Neural cell (in vitro differentiated cells): ENCODE measurements around the gene FAXDC2. TPM values are rescaled to one million over a fixed set of nuclear protein-coding genes. Genes with fewer than 3 reads are reported as not detected.

ENCODE experiments used
- H2AFZ ChIP-seq: fragments of 200-600, 300-800 bp; sonication (generic), shearing (Covaris generic); 2 replicates; pipeline ENCODE4 v1.6.0; 2014; ENCODE audit warnings: low read depth, mild to moderate bottlenecking, antibody characterized with exemption, low read length, moderate library complexity
- H3F3A ChIP-seq: fragments of 200-600 bp; shearing (Covaris generic); 2 replicates; pipeline ENCODE4 v1.6.1; 2016; ENCODE audit warnings: mild to moderate bottlenecking, moderate library complexity, mixed read lengths, antibody characterized with exemption, low read length; ENCODE audit not compliant: insufficient read depth, poor library complexity, severe bottlenecking
- H3K27ac ChIP-seq: fragments of 200-600, 300-800 bp; sonication (generic), shearing (Covaris generic); 2 replicates; pipeline ENCODE4 v1.5.1; 2014; ENCODE audit warnings: mild to moderate bottlenecking, low read length, moderate library complexity
- H3K27me3 ChIP-seq: fragments of 300-800, 200-600 bp; sonication (generic), shearing (Covaris generic); 2 replicates; pipeline ENCODE4 v1.6.0; 2014; ENCODE audit warnings: mild to moderate bottlenecking, low read depth, low read length, moderate library complexity; ENCODE audit not compliant: insufficient read depth
- H3K36me3 ChIP-seq: fragments of 300-800, 200-600 bp; sonication (generic), shearing (Covaris generic); 2 replicates; pipeline ENCODE4 v1.5.1; 2014; ENCODE audit warnings: mild to moderate bottlenecking, antibody characterized with exemption, low read length, moderate library complexity; ENCODE audit not compliant: insufficient read depth
- H3K4me2 ChIP-seq: fragments of 300-800, 200-600 bp; sonication (generic), shearing (Covaris generic); 2 replicates; pipeline ENCODE4 v1.6.0; 2014; ENCODE audit warnings: mild to moderate bottlenecking, low read length
- H3K4me3 ChIP-seq: fragments of 300-800, 200-600 bp; sonication (generic), shearing (Covaris generic); 2 replicates; pipeline ENCODE4 v1.5.1; 2014; ENCODE audit warnings: mild to moderate bottlenecking, low read length, moderate library complexity
- H3K79me2 ChIP-seq: fragments of 200-600 bp; shearing (Covaris generic); replicated peaks from 2 replicates; pipeline ENCODE4 v1.6.0; 2014; ENCODE audit warnings: mild to moderate bottlenecking, low read length, moderate library complexity; ENCODE audit not compliant: insufficient read depth
- H3K9ac ChIP-seq: fragments of 300-800, 200-600 bp; sonication (generic), shearing (Covaris generic); 2 replicates; pipeline ENCODE4 v1.6.1; 2016; ENCODE audit warnings: mild to moderate bottlenecking, low read length, mixed read lengths
- H3K9me2 ChIP-seq: fragments of 200-600 bp; shearing (Covaris generic); 2 replicates; pipeline ENCODE4 v1.6.1; 2016; ENCODE audit warnings: mild to moderate bottlenecking, low read length, mixed read lengths; ENCODE audit not compliant: insufficient read depth
- H3K9me3 ChIP-seq: fragments of 200-600, 300-800 bp; sonication (generic), shearing (Covaris generic); 2 replicates; pipeline ENCODE4 v1.6.1; 2016; ENCODE audit warnings: mild to moderate bottlenecking, mixed run types, low read length, moderate library complexity, mixed read lengths
- H4K20me1 ChIP-seq: fragments of 200-600 bp; shearing (Covaris generic); 2 replicates; pipeline ENCODE4 v1.6.1; 2016; ENCODE audit warnings: mild to moderate bottlenecking, mixed run types; ENCODE audit not compliant: insufficient read depth
- CTCF ChIP-seq: fragments of 450-650 bp; IDR thresholded peaks from 2 replicates; pipeline ENCODE4 v1.5.1; 2014; ENCODE audit warnings: antibody characterized with exemption, mild to moderate bottlenecking, moderate library complexity; ENCODE audit not compliant: poor library complexity, severe bottlenecking
- EP300 ChIP-seq: fragments of 450-650 bp; conservative IDR thresholded peaks from 2 replicates; pipeline ENCODE4 v1.6.1; 2014; ENCODE audit warnings: antibody characterized with exemption, mild to moderate bottlenecking, moderate library complexity; ENCODE audit not compliant: poor library complexity, severe bottlenecking
- EZH2 ChIP-seq: fragments of 200-600, 300-800 bp; shearing (Covaris generic), sonication (generic); IDR thresholded peaks from 2 replicates; pipeline ENCODE4 v1.6.1; 2014; ENCODE audit warnings: antibody characterized with exemption, low read length, borderline replicate concordance, mild to moderate bottlenecking; ENCODE audit not compliant: insufficient read depth, poor library complexity, severe bottlenecking
- MXI1 ChIP-seq: fragments of 450-650 bp; conservative IDR thresholded peaks from 2 replicates; pipeline ENCODE4 v1.6.1; 2014; ENCODE audit warnings: antibody characterized with exemption, mild to moderate bottlenecking; ENCODE audit not compliant: poor library complexity, severe bottlenecking
- POLR2AphosphoS5 ChIP-seq: IDR thresholded peaks from 2 replicates; pipeline ENCODE4 v1.6.1; 2012
- RAD21 ChIP-seq: fragments of 450-650 bp; conservative IDR thresholded peaks from 2 replicates; pipeline ENCODE4 v1.6.1; 2014; ENCODE audit warnings: antibody characterized with exemption, mild to moderate bottlenecking, moderate library complexity
- REST ChIP-seq: IDR thresholded peaks from 2 replicates; pipeline ENCODE4 v1.6.1; 2012; ENCODE audit warnings: borderline replicate concordance
- SMC3 ChIP-seq: fragments of 450-650 bp; conservative IDR thresholded peaks from 2 replicates; pipeline ENCODE4 v1.6.1; 2014; ENCODE audit warnings: antibody characterized with exemption, mild to moderate bottlenecking, moderate library complexity; ENCODE audit not compliant: poor library complexity
- TAF1 ChIP-seq: IDR thresholded peaks from 2 replicates; pipeline ENCODE4 v1.6.1; 2012; ENCODE audit warnings: low read depth
- polyA plus RNA-seq: library from polyadenylated mRNA; depleted of rRNA; stranded (reverse); fragments of >200 nt; gene quantifications from 2 replicates; pipeline ENCODE4 v1.2.3, GENCODE V29; 2014

The FAXDC2 gene
- polyA plus RNA-seq, 1 donor from 2014 or later, result 0.12 TPM

GRCh38 chr5:154788212-154788611, 62.2 kb downstream of the FAXDC2 start:
- H3F3A ChIP-seq, result no peaks in the 10 kb centered on the region
- H3K4me3 ChIP-seq, result no peak overlapping the region
- H3K27me3 ChIP-seq, result no peaks in the 10 kb centered on the region
- H3K36me3 ChIP-seq, result no peaks in the 10 kb centered on the region
- H3K9ac ChIP-seq, result no peak overlapping the region
- H3K27ac ChIP-seq, result no peak overlapping the region
- no peaks in the 10 kb centered on the region for H4K20me1 ChIP-seq
- no peak overlapping the region for H3K4me2 ChIP-seq
- TF ChIP-seq SMC3 (no peak), MXI1 (no peak), RAD21 (no peak), EP300 (no peak)
- no peaks in the 10 kb centered on the region for H3K9me3 ChIP-seq
- peaks cover 51% of the 10 kb centered on the region for H3K79me2 ChIP-seq
- no peak overlapping the region for H2AFZ ChIP-seq
- no peaks in the 10 kb centered on the region for H3K9me2 ChIP-seq

- Histone ChIP-seq H2AFZ (no peak overlapping the region), H3K4me3 (no peak overlapping the region), H3K27ac (no peak overlapping the region), H3K36me3 (no peaks in the 10 kb centered on the region), H3K4me2 (no peak overlapping the region), H4K20me1 (peaks cover 7% of the 10 kb centered on the region), H3K79me2 (peaks cover 63% of the 10 kb centered on the region), H3F3A (no peaks in the 10 kb centered on the region), H3K27me3 (no peaks in the 10 kb centered on the region), H3K9me2 (no peaks in the 10 kb centered on the region), H3K9me3 (no peaks in the 10 kb centered on the region), H3K9ac (no peak overlapping the region)
- TF ChIP-seq SMC3 (no peak), EP300 (no peak), MXI1 (no peak), CTCF (no peak), TAF1 (no peak), REST (no peak), POLR2AphosphoS5 (no peak), EZH2 (no peak), RAD21 (no peak)
Observed at GRCh38 chr5:154786414-154786813, 64.0 kb downstream of the FAXDC2 start.

GRCh38 chr5:154784856-154785255, 65.5 kb downstream of the FAXDC2 start:
- H3K4me3 ChIP-seq, result no peak overlapping the region
- no peaks in the 10 kb centered on the region for H3F3A ChIP-seq
- H3K9me2 ChIP-seq, result no peaks in the 10 kb centered on the region
- no peaks in the 10 kb centered on the region for H3K36me3 ChIP-seq
- H3K9ac ChIP-seq, result no peak overlapping the region
- H4K20me1 ChIP-seq, result peaks cover 7% of the 10 kb centered on the region
- H3K9me3 ChIP-seq, result no peaks in the 10 kb centered on the region
- TF ChIP-seq REST (no peak), RAD21 (no peak), EP300 (no peak), POLR2AphosphoS5 (no peak), SMC3 (no peak), TAF1 (no peak), EZH2 (no peak), MXI1 (no peak), CTCF (no peak)
- H3K27me3 ChIP-seq, result no peaks in the 10 kb centered on the region
- H2AFZ ChIP-seq, result no peak overlapping the region
- H3K27ac ChIP-seq, result no peak overlapping the region
- no peak overlapping the region for H3K4me2 ChIP-seq
- peaks cover 72% of the 10 kb centered on the region for H3K79me2 ChIP-seq
